ENCODE measurements around the gene EIF2AK3. TPM values are rescaled to one million over a fixed set of nuclear protein-coding genes. Genes with fewer than 3 reads are reported as not detected.

Gene EIF2AK3
- total RNA-seq, 1 donor from 2014 or later: 24.3 TPM

DNA sequence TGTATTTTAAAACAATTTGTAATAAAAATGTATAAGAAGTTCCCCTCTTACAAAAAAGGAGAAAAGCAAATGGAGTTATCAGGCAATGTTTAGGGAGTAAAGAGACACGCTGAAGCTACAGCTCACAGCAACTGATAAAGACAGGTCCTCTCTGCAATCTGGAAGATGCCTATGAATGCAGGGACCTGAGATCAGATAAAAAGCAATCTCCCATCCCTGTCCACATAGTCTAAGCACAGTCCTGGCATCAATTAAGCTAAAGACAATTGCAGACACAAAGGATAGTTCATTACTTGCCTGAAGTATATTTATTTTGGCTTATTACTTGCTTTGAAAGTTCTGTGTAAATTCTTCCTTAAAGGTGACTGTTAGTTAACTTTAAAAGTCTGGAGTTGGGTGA is 5.0 kb downstream of the EIF2AK3 start:
- no peak for DNase-seq (ENCODE audit: low spot score in 2 of 2, unreplicated experiment in 2 of 2)
- Mint-ChIP-seq H3K4me3 (no peak overlapping the region), H3K27ac (no peak overlapping the region), H3K4me1 (peaks cover 6% of the 10 kb centered on the region), H3K36me3 (no peaks in the 10 kb centered on the region), H3K9me3 (no peaks in the 10 kb centered on the region), H3K27me3 (ENCODE audit: low read depth) (no peaks in the 10 kb centered on the region)
- TF ChIP-seq, protein P1, sequence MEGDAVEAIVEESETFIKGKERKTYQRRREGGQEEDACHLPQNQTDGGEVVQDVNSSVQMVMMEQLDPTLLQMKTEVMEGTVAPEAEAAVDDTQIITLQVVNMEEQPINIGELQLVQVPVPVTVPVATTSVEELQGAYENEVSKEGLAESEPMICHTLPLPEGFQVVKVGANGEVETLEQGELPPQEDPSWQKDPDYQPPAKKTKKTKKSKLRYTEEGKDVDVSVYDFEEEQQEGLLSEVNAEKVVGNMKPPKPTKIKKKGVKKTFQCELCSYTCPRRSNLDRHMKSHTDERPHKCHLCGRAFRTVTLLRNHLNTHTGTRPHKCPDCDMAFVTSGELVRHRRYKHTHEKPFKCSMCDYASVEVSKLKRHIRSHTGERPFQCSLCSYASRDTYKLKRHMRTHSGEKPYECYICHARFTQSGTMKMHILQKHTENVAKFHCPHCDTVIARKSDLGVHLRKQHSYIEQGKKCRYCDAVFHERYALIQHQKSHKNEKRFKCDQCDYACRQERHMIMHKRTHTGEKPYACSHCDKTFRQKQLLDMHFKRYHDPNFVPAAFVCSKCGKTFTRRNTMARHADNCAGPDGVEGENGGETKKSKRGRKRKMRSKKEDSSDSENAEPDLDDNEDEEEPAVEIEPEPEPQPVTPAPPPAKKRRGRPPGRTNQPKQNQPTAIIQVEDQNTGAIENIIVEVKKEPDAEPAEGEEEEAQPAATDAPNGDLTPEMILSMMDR (IDR thresholded peaks at IDR 0.05; ENCODE audit: unreplicated experiment): no peak

DNA sequence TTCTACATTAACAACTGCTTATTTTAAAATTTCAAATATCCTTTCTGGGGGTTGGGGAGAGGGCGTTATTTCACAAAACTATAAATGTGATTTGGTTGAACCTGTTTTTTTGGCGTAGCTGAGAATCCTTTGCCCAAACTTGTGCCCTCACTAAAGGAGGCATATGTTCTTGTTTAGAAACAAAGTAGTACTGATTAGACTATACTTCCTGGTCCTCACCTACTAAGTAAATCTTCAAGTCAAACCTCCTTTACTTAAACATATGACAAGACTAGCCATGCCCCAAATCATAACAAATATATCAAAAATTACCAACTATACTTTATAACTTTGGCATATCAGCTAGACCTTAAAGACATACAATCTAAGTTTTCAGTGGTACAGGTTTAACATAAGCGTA is 5.8 kb downstream of the EIF2AK3 start:
- Mint-ChIP-seq H3K27ac (no peak overlapping the region), H3K4me1 (peaks cover 6% of the 10 kb centered on the region), H3K4me3 (no peak overlapping the region), H3K9me3 (no peaks in the 10 kb centered on the region), H3K27me3 (ENCODE audit: low read depth) (no peaks in the 10 kb centered on the region), H3K36me3 (no peaks in the 10 kb centered on the region)
- no peak for DNase-seq (ENCODE audit: low spot score in 2 of 2, unreplicated experiment in 2 of 2)
- TF ChIP-seq, protein P1 (IDR thresholded peaks at IDR 0.05; ENCODE audit: unreplicated experiment): no peak

DNA sequence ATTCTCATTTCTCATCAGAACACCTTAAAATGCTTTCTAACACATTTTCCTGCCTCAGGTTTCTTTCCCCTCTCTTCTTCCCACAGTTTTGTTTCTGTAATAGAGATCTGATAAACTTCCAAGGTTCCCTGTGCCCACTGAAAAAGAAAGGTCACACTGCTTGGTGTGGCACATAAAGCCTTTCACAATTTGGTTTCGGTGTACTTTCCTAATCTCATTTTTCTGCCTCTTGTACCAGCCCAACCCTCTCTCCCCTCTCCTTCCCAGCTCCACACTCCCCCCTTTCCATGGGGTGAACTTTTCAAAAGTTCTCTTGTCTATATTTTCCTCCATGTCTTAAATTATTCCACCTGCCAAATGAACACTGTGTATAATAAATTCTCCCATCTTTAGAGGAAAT is 7.2 kb downstream of the EIF2AK3 start:
- no peaks in the 10 kb centered on the region for H3K4me1 Mint-ChIP-seq
- H3K4me3 Mint-ChIP-seq: no peak overlapping the region
- no peaks in the 10 kb centered on the region for H3K27me3 Mint-ChIP-seq (ENCODE audit: low read depth)
- H3K36me3 Mint-ChIP-seq: no peaks in the 10 kb centered on the region
- TF ChIP-seq, protein P1 (IDR thresholded peaks at IDR 0.05; ENCODE audit: unreplicated experiment): no peak
- no peak for DNase-seq (ENCODE audit: low spot score in 2 of 2, unreplicated experiment in 2 of 2)
- H3K27ac Mint-ChIP-seq: no peak overlapping the region
- H3K9me3 Mint-ChIP-seq: no peaks in the 10 kb centered on the region

DNA sequence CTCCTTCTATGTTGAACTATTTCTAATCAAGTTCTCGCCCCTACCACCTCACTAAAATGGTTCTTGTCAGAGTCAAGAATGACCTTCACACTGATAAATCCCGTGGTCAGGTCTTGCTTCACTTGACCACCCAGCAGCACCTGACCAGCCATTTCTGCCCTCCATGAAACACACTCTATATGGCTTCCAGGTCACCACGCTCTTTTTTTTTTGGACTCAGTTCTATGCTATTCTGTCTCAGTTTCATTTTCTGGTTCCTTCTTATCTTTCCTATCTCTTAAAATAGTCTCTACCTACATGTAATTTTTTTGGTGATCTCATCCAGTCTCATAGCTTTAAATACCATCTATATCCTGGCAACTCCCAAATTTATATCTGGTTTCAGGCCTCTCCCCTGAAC is 11.4 kb downstream of the EIF2AK3 start:
- Mint-ChIP-seq H3K27me3 (ENCODE audit: low read depth) (no peaks in the 10 kb centered on the region), H3K4me1 (no peaks in the 10 kb centered on the region), H3K9me3 (no peaks in the 10 kb centered on the region), H3K4me3 (no peak overlapping the region), H3K27ac (no peak overlapping the region), H3K36me3 (no peaks in the 10 kb centered on the region)
- TF ChIP-seq, protein P1 (IDR thresholded peaks at IDR 0.05; ENCODE audit: unreplicated experiment): no peak
- no peak for DNase-seq (ENCODE audit: low spot score in 2 of 2, unreplicated experiment in 2 of 2)

DNA sequence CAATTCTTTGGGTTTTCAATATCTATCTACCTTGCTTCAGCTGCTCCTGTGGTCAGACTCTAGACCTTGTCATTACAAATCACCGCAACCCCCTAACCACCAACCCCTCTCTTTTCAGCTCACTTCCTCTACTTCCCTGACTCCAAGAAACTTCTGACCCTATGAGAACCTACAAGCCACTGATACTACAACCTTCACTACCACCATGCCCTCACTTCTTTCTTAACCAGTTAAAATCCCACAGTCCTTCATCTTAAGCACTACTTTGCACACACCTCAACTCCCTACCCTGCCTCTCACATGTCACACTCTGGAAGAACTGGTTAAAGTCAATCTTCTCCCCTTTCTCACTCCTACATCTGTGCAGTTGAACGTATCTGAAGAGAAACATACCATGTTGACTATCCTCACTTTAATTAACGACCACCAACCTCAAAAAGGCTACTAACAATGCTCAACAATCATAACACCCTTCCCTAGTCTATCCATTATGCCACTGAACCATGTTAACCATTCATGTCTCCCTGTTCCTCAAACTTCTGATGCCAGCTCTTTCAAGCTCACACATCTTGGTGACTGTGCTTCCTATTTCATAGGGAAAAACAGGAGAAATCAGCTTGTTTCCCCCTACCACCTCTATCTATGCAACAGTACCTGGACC is 12.6 kb downstream of the EIF2AK3 start:
- no peaks in the 10 kb centered on the region for H3K27me3 Mint-ChIP-seq (ENCODE audit: low read depth)
- DNase-seq (ENCODE audit: low spot score in 2 of 2, unreplicated experiment in 2 of 2): no peak
- TF ChIP-seq, protein P1 (IDR thresholded peaks at IDR 0.05; ENCODE audit: unreplicated experiment): no peak
- no peak overlapping the region for H3K27ac Mint-ChIP-seq
- H3K4me3 Mint-ChIP-seq: no peak overlapping the region
- no peaks in the 10 kb centered on the region for H3K9me3 Mint-ChIP-seq
- no peaks in the 10 kb centered on the region for H3K4me1 Mint-ChIP-seq
- H3K36me3 Mint-ChIP-seq: no peaks in the 10 kb centered on the region

- Mint-ChIP-seq H3K4me3 (no peak overlapping the region), H3K27ac (no peak overlapping the region), H3K36me3 (no peaks in the 10 kb centered on the region), H3K4me1 (no peaks in the 10 kb centered on the region), H3K9me3 (no peaks in the 10 kb centered on the region), H3K27me3 (ENCODE audit: low read depth) (no peaks in the 10 kb centered on the region)
- TF ChIP-seq, protein P1 (IDR thresholded peaks at IDR 0.05; ENCODE audit: unreplicated experiment): no peak
- no peak for DNase-seq (ENCODE audit: low spot score in 2 of 2, unreplicated experiment in 2 of 2)
These were observed 13.3 kb downstream of the EIF2AK3 start for GRCh38 chr2:88613921-88614320.
